ENCODE measurements around the gene SLC6A1.

DNA sequence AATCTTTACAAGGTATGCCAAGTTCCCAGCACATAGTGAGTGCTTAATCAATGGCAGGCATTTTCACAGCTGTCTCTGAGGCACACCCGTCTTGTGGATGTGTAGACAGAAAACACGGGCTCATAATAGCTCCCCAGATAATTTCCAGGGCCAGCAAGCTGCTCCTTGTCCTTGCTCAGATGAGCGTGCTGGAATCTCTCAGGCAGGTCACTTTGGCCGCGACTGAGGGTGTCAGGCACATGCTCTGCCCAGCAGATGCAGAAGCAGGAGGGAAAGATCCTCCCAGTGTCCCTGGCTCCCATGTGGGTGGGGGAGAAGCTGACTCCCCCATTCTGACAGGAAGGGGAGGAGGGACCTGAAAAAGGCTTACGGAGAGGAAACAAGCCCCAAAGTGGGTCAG lies 35.6 kb upstream of the SLC6A1 start:
- TF ChIP-seq, protein P1, sequence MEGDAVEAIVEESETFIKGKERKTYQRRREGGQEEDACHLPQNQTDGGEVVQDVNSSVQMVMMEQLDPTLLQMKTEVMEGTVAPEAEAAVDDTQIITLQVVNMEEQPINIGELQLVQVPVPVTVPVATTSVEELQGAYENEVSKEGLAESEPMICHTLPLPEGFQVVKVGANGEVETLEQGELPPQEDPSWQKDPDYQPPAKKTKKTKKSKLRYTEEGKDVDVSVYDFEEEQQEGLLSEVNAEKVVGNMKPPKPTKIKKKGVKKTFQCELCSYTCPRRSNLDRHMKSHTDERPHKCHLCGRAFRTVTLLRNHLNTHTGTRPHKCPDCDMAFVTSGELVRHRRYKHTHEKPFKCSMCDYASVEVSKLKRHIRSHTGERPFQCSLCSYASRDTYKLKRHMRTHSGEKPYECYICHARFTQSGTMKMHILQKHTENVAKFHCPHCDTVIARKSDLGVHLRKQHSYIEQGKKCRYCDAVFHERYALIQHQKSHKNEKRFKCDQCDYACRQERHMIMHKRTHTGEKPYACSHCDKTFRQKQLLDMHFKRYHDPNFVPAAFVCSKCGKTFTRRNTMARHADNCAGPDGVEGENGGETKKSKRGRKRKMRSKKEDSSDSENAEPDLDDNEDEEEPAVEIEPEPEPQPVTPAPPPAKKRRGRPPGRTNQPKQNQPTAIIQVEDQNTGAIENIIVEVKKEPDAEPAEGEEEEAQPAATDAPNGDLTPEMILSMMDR (IDR thresholded peaks at IDR 0.05), result no peak
- no peak for TF ChIP-seq POLR2A (IDR thresholded peaks at IDR 0.05)
